K562 (cell line): ENCODE measurements around the gene ZNF23.

Experiments
- BDP1 ChIP-seq: IDR thresholded peaks from 3 replicates; pipeline ENCODE4 v1.6.1; 2011; ENCODE audit not compliant: insufficient read length, insufficient read depth
- HDAC2 ChIP-seq: fragments of 450-650 bp; IDR thresholded peaks from 2 replicates; pipeline ENCODE4 v1.6.1; 2016; ENCODE audit warnings: mild to moderate bottlenecking
- POLR2A ChIP-seq: fragments of 450-650 bp; conservative IDR thresholded peaks from 2 replicates; pipeline ENCODE4 v1.6.1; 2016
- POLR2AphosphoS5 ChIP-seq: IDR thresholded peaks from 2 replicates; pipeline ENCODE4 v1.6.1; 2011; ENCODE audit warnings: mild to moderate bottlenecking, low read depth, low read length, moderate library complexity; ENCODE audit not compliant: control insufficient read depth, insufficient read depth
- TF ChIP-seq, protein P1 (sequence below): fragments of 250-450 bp; sonication (Bioruptor Pico); IDR thresholded peaks from 2 replicates; pipeline ENCODE4 v1.8.0; 2022; ENCODE audit warnings: inconsistent platforms, mild to moderate bottlenecking, moderate library complexity, borderline replicate concordance
- TF ChIP-seq, protein P2 (sequence below), 2 experiments: IDR thresholded peaks; 2 replicates each; pipeline ENCODE4 v1.6.1; 2011; ENCODE audit warnings: borderline replicate concordance in 1 of 2, control low read depth in 1 of 2, low read depth in 1 of 2, low read length in 1 of 2, mild to moderate bottlenecking in 1 of 2, mixed read lengths in 1 of 2, moderate library complexity in 1 of 2; ENCODE audit not compliant: insufficient read depth in 1 of 2, insufficient read length in 1 of 2, poor library complexity in 1 of 2, severe bottlenecking in 1 of 2; ENCODE audit errors: extremely low read depth in 1 of 2

DNA sequence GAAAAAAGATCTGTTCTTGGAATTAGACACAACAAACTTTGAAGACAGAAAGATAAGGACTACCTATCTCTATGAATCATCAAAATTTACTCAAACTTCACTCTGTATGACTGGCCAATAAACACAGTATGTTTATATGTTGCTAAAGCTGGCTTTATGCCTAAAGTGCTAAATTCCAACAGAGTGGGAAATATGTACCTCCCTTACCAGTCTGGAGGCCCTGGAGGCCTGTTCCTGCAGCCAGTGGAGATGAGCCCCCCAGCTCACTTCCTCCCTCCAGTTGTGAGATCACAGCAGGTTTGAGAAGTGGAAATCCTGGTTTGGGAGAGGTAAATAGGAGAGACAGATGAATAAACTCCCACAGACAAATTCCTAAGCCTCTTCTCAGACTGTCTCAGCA, 9.0 kb downstream of the ZNF23 start:
- TF ChIP-seq HDAC2 (no peak), POLR2A (no peak), POLR2AphosphoS5 (no peak), BDP1 (no peak)
- TF ChIP-seq, protein P1, sequence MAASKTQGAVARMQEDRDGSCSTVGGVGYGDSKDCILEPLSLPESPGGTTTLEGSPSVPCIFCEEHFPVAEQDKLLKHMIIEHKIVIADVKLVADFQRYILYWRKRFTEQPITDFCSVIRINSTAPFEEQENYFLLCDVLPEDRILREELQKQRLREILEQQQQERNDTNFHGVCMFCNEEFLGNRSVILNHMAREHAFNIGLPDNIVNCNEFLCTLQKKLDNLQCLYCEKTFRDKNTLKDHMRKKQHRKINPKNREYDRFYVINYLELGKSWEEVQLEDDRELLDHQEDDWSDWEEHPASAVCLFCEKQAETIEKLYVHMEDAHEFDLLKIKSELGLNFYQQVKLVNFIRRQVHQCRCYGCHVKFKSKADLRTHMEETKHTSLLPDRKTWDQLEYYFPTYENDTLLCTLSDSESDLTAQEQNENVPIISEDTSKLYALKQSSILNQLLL (CRISPR knock-in tag), result no peak
- TF ChIP-seq, protein P2, sequence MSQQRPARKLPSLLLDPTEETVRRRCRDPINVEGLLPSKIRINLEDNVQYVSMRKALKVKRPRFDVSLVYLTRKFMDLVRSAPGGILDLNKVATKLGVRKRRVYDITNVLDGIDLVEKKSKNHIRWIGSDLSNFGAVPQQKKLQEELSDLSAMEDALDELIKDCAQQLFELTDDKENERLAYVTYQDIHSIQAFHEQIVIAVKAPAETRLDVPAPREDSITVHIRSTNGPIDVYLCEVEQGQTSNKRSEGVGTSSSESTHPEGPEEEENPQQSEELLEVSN (IDR thresholded peaks at IDR 0.05; ENCODE audit: borderline replicate concordance in 1 of 2, extremely low read depth in 1 of 2, insufficient read depth in 1 of 2, insufficient read length in 1 of 2, low read depth in 1 of 2, low read length in 1 of 2, poor library complexity in 1 of 2, severe bottlenecking in 1 of 2), result no peak
